ENCODE results near the gene GAPVD1. TPM values are rescaled to one million over a fixed set of nuclear protein-coding genes. Genes with fewer than 3 reads are reported as not detected.
"Not testable (repeated sequence)": the region's sequence is repeated elsewhere in the genome, so short reads cannot be mapped to it uniquely, and the experiment has no call there.

GAPVD1 gene
- total and polyA plus RNA-seq, 2 donors: 14.2 to 77.6 TPM

GRCh38 chr9:125268394-125269013 is 6.9 kb downstream of the GAPVD1 start:
- 75% methylated on average over 6 of the region's 6 CpGs for WGBS
- H3K36me3 ChIP-seq (ENCODE audit: insufficient read depth): no peaks in the 10 kb centered on the region
- no peak for DNase-seq (ENCODE audit: extremely low spot score)
- no peak overlapping the region for H3K4me3 ChIP-seq (ENCODE audit: low read depth, low read length)
- peaks cover 4% of the 10 kb centered on the region for H3K4me1 ChIP-seq (ENCODE audit: insufficient read depth)
- no peak overlapping the region for H3K27ac ChIP-seq (ENCODE audit: low read depth)

- H3K36me3 ChIP-seq (ENCODE audit: insufficient read depth): no peaks in the 10 kb centered on the region
- H3K4me1 ChIP-seq (ENCODE audit: insufficient read depth): peaks cover 4% of the 10 kb centered on the region
- H3K27ac ChIP-seq (ENCODE audit: low read depth): no peak overlapping the region
- WGBS: 95% methylated on average over 1 of the region's 1 CpG
- no peak for DNase-seq (ENCODE audit: extremely low spot score)
- H3K4me3 ChIP-seq (ENCODE audit: low read depth, low read length): no peak overlapping the region
Observed at GRCh38 chr9:125269014-125269397, 7.4 kb downstream of the GAPVD1 start.

DNA sequence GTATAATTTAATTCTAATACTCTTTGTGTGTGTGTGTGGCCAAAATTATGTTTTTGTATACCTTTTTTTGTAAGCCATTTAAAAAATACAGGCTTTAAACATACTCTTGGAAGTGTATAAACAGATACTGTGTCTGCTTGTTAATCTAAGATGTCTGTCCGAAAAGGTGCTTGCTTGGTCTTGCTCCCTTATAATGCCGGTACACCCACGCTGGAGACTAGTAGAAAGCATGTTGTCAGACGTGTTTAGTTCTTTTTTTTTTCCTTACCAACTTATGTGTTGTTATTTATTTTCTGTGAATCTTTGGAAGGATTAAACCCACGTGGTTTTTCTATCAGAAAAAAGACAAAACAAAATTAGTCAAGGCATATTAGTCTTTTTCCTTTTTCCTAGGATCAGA is 9.5 kb downstream of the GAPVD1 start:
- Histone ChIP-seq H3K4me1 (ENCODE audit: insufficient read depth) (peaks cover 4% of the 10 kb centered on the region), H3K4me3 (ENCODE audit: low read depth, low read length) (no peak overlapping the region), H3K36me3 (ENCODE audit: insufficient read depth) (no peaks in the 10 kb centered on the region), H3K27ac (ENCODE audit: low read depth) (no peak overlapping the region)
- WGBS: 69% methylated on average over 5 of the region's 5 CpGs
- no peak for DNase-seq (ENCODE audit: extremely low spot score)

GRCh38 chr9:125272697-125273096 is 11.1 kb downstream of the GAPVD1 start:
- WGBS: 29% methylated on average over 3 of the region's 3 CpGs
- Histone ChIP-seq H3K4me1 (ENCODE audit: insufficient read depth) (peaks cover 4% of the 10 kb centered on the region), H3K4me3 (ENCODE audit: low read depth, low read length) (no peak overlapping the region), H3K36me3 (ENCODE audit: insufficient read depth) (no peaks in the 10 kb centered on the region), H3K27ac (ENCODE audit: low read depth) (no peak overlapping the region)
- no peak for DNase-seq (ENCODE audit: extremely low spot score)

DNA sequence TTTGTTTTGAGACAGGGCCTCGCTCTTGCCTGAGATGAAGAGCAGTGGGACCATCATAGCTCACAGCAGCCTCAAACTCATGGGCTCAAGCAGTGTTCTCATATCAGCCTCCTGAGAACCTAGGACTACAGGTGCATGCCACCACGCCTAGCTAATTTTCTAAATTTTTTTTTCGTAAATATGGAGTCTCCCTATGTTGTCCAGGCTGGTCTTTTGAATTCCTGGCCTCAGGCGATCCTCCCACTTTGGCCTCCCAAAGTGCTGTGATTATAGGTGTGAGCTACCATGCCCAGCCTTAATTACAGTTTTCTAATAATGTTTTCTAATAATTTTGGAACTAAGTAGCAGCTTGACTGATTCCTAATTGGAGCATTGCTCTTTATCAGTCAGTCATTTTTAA is 15.1 kb downstream of the GAPVD1 start:
- Histone ChIP-seq H3K36me3 (ENCODE audit: insufficient read depth) (no peaks in the 10 kb centered on the region), H3K4me3 (ENCODE audit: low read depth, low read length) (no peak overlapping the region), H3K27ac (ENCODE audit: low read depth) (no peak overlapping the region), H3K4me1 (ENCODE audit: insufficient read depth) (peaks cover 4% of the 10 kb centered on the region)
- DNase-seq (ENCODE audit: extremely low spot score): no peak
- 99% methylated on average over 4 of the region's 4 CpGs for WGBS

- Histone ChIP-seq H3K36me3 (ENCODE audit: insufficient read depth) (no peaks in the 10 kb centered on the region), H3K4me3 (ENCODE audit: low read depth, low read length) (no peak overlapping the region), H3K4me1 (ENCODE audit: insufficient read depth) (no peaks in the 10 kb centered on the region), H3K27ac (ENCODE audit: low read depth) (no peak overlapping the region)
- no peak for DNase-seq (ENCODE audit: extremely low spot score)
Observed at GRCh38 chr9:125277411-125277810, 15.8 kb downstream of the GAPVD1 start.

DNA sequence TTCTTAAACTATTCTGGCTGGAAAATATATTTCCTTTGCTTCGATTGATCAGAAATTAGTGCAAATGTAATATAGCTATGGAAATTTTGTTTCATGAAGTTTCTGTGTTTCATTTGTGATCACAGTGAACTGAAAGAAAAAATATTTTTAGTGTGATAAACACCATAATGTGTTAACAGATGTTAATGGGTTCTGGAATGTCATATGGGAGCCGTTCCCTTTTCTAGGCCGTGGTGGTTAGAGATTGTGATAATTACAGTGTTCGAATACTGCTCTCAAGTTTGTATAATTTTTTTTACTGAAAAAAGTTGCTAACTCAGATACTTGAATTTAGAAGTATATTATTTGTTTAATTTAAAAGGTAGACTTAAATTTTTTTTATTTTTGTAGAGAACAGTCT is 19.3 kb downstream of the GAPVD1 start:
- H3K4me1 ChIP-seq (ENCODE audit: insufficient read depth): no peaks in the 10 kb centered on the region
- DNase-seq (ENCODE audit: extremely low spot score): no peak
- H3K4me3 ChIP-seq (ENCODE audit: low read depth, low read length): no peak overlapping the region
- 61% methylated on average over 4 of the region's 4 CpGs for WGBS
- H3K27ac ChIP-seq (ENCODE audit: low read depth): no peak overlapping the region
- no peaks in the 10 kb centered on the region for H3K36me3 ChIP-seq (ENCODE audit: insufficient read depth)

DNA sequence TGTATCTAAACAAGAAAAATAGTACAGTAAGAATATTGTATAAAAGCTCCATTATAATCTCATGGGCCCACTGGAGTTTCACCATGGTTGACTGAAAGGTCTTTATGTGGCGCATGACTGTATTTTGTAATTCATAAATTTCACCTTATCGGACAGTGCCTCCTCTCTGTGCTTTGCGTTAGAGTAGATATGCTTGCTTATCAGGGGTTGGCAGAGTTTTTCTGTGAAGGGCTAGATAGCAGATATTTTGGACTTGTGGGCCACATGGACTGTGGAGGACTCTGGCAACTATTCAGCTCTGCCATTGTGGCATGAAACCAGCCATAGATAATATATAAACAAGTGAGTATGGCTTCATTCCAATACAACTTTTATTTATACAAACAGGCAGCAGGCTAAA is 23.2 kb downstream of the GAPVD1 start:
- no peak overlapping the region for H3K4me3 ChIP-seq (ENCODE audit: low read depth, low read length)
- no peaks in the 10 kb centered on the region for H3K36me3 ChIP-seq (ENCODE audit: insufficient read depth)
- H3K4me1 ChIP-seq (ENCODE audit: insufficient read depth): peaks cover 2% of the 10 kb centered on the region
- no peak overlapping the region for H3K27ac ChIP-seq (ENCODE audit: low read depth)
- DNase-seq (ENCODE audit: extremely low spot score): no peak
- WGBS: 78% methylated on average over 3 of the region's 3 CpGs

DNA sequence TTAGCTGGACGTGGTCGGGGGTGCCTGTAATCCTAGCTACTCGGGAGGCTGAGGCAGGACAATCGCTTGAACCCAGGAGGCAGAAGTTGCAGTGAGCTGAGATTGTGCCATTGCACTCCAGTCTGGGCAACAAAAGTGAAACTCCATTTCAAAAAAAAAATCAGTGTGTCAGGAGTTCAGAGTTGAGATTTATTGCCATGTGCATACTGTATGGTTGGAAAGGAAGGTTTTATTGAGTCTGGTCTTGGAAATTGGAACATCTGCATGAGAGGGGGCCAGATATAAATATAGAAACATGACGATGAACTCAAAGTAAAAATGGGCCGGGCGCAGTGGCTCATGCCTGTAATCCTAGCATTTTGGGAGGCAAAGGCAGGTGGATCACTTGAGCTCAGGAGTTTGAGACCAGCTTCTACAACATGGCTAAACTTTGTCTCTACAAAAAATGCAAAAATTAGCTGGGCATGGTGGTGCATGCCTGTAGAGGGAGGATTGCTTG is 25.4 kb downstream of the GAPVD1 start:
- not testable (repeated sequence) for H3K27ac ChIP-seq (ENCODE audit: low read depth)
- 73% methylated on average over 7 of the region's 7 CpGs for WGBS

DNA sequence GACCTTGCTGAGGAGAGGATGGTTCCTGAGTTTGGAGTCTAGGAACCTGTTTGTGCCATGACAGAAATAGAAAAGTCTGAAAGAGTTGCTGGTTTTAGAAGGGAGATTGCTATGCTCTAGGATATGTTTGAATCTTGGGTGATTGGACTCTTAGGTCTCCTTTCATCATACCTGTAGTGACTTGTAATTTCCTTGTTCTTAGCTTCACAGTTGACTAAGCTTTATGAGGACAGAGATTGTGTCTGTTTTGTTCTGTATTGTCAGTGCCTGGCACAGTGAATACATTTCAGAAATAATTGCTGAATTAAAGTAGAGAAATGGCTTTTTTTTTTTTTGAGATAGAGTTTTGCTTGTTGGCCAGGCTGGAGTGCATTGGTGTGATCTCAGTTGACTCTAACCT is 31.5 kb downstream of the GAPVD1 start:
- no peaks in the 10 kb centered on the region for H3K4me1 ChIP-seq (ENCODE audit: insufficient read depth)
- no peaks in the 10 kb centered on the region for H3K36me3 ChIP-seq (ENCODE audit: insufficient read depth)
- H3K4me3 ChIP-seq (ENCODE audit: low read depth, low read length): no peak overlapping the region
- no peak overlapping the region for H3K27ac ChIP-seq (ENCODE audit: low read depth)
- DNase-seq (ENCODE audit: extremely low spot score): no peak

More for the DNA sequence above, 25.4 kb downstream of the GAPVD1 start:
- H3K4me3 ChIP-seq (ENCODE audit: low read depth, low read length); H3K4me1 ChIP-seq (ENCODE audit: insufficient read depth); DNase-seq (ENCODE audit: extremely low spot score); H3K36me3 ChIP-seq (ENCODE audit: insufficient read depth): not testable (repeated sequence)

DNA sequence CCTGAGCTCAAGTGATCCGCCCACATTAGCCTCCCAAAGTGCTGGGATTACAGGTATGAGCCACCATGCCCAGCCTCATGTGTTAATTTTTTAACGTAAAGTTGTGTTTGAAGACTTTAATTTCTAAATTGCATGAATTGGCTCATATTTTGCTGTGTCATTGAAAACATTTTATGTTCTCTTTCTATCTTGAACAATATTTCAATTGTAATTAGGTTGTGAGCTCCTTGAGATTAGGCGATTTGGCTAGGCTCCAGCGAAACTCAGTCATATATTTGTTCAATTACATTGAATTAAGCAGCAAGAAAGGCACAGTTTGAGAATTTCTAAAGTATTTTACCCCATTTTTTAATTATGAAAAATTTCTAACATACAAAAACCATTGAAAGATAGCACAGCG is 34.0 kb downstream of the GAPVD1 start:
- 94% methylated on average over 5 of the region's 5 CpGs for WGBS
- no peaks in the 10 kb centered on the region for H3K36me3 ChIP-seq (ENCODE audit: insufficient read depth)
- no peak for DNase-seq (ENCODE audit: extremely low spot score)
- no peak overlapping the region for H3K4me3 ChIP-seq (ENCODE audit: low read depth, low read length)
- no peaks in the 10 kb centered on the region for H3K4me1 ChIP-seq (ENCODE audit: insufficient read depth)
- no peak overlapping the region for H3K27ac ChIP-seq (ENCODE audit: low read depth)

- DNase-seq (ENCODE audit: extremely low spot score): no peak
- Histone ChIP-seq H3K27ac (ENCODE audit: low read depth) (no peak overlapping the region), H3K36me3 (ENCODE audit: insufficient read depth) (no peaks in the 10 kb centered on the region), H3K4me3 (ENCODE audit: low read depth, low read length) (no peak overlapping the region), H3K4me1 (ENCODE audit: insufficient read depth) (no peaks in the 10 kb centered on the region)
- 69% methylated on average over 3 of the region's 3 CpGs for WGBS
Observed at GRCh38 chr9:125296843-125297372, 35.3 kb downstream of the GAPVD1 start.

DNA sequence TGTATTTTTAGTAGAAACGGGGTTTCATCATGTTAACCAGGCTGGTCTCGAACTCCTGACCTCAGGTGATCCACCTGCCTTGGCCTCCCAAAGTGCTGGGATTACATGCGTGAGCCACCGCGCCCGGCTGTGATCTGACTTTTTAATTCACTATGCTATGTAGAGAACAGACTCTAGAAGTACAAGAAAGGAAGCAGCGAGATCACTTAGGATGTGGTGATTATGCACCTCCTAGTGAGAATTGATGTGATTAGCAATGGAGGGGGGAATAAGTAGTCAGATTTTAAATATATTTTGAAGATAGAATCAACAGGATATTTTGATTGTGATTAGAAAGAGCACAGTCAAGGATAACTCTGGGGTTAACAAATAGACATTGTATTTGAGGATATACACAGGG is 36.3 kb downstream of the GAPVD1 start:
- WGBS: 96% methylated on average over 7 of the region's 7 CpGs

GRCh38 chr9:125302241-125302640 is 40.6 kb downstream of the GAPVD1 start:
- Histone ChIP-seq H3K36me3 (ENCODE audit: insufficient read depth) (peaks cover 6% of the 10 kb centered on the region), H3K27ac (ENCODE audit: low read depth) (no peak overlapping the region), H3K4me3 (ENCODE audit: low read depth, low read length) (no peak overlapping the region), H3K4me1 (ENCODE audit: insufficient read depth) (no peaks in the 10 kb centered on the region)
- WGBS: 94% methylated on average over 2 of the region's 2 CpGs
- DNase-seq (ENCODE audit: extremely low spot score): no peak

More for the DNA sequence above, 36.3 kb downstream of the GAPVD1 start:
- no peak for DNase-seq (ENCODE audit: extremely low spot score)
- Histone ChIP-seq H3K4me3 (ENCODE audit: low read depth, low read length) (no peak overlapping the region), H3K4me1 (ENCODE audit: insufficient read depth) (no peaks in the 10 kb centered on the region), H3K36me3 (ENCODE audit: insufficient read depth) (peaks cover 3% of the 10 kb centered on the region), H3K27ac (ENCODE audit: low read depth) (no peak overlapping the region)

All from urinary bladder (tissue), 4 donors.